Omental fat pad (tissue), 4 donors: ENCODE data around the gene FAM222B. TPM values are rescaled to one million over a fixed set of nuclear protein-coding genes. Genes with fewer than 3 reads are reported as not detected.

Experiments
- ATAC-seq: fragments of 150-250 bp; one replicate; pipeline ENCODE4 v1.9.1; 2016; ENCODE audit warnings: mild to moderate bottlenecking, moderate library complexity; ENCODE audit not compliant: low FRiP score
- DNase-seq: peaks from one replicate; pipeline ENCODE4 v3.0.0-alpha.2; 2019; ENCODE audit warnings: low spot score
- total RNA-seq, 4 donors: library from RNA; depleted of rRNA; stranded (reverse); fragments of >200 nt; gene quantifications; one replicate each; pipeline ENCODE4 v1.1.0, GENCODE V29; 2016
- TF ChIP-seq, protein P1 (sequence below), 3 donors: fragments of 450-650 bp; IDR thresholded peaks; one replicate each; pipeline ENCODE4 v1.5.1; 2016 to 2017; ENCODE audit warnings: antibody characterized with exemption in 3 of 3, mild to moderate bottlenecking in 3 of 3, moderate library complexity in 2 of 3

FAM222B gene
- 10 to 100 TPM; 12.2 to 19.0 (median 14.0) TPM for total RNA-seq

GRCh38 chr17:28842282-28843012, at the start of gene FAM222B:
TSS of gene FAM222B (minus strand) at chr17:28842790. CDS start at chr17:28766667, 76,123 bp downstream.
- peak; percentile 51 for DNase-seq
- TF ChIP-seq, protein P1, sequence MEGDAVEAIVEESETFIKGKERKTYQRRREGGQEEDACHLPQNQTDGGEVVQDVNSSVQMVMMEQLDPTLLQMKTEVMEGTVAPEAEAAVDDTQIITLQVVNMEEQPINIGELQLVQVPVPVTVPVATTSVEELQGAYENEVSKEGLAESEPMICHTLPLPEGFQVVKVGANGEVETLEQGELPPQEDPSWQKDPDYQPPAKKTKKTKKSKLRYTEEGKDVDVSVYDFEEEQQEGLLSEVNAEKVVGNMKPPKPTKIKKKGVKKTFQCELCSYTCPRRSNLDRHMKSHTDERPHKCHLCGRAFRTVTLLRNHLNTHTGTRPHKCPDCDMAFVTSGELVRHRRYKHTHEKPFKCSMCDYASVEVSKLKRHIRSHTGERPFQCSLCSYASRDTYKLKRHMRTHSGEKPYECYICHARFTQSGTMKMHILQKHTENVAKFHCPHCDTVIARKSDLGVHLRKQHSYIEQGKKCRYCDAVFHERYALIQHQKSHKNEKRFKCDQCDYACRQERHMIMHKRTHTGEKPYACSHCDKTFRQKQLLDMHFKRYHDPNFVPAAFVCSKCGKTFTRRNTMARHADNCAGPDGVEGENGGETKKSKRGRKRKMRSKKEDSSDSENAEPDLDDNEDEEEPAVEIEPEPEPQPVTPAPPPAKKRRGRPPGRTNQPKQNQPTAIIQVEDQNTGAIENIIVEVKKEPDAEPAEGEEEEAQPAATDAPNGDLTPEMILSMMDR (IDR thresholded peaks at IDR 0.05), result no peak
- ATAC-seq, result peak; percentile 96

DNA sequence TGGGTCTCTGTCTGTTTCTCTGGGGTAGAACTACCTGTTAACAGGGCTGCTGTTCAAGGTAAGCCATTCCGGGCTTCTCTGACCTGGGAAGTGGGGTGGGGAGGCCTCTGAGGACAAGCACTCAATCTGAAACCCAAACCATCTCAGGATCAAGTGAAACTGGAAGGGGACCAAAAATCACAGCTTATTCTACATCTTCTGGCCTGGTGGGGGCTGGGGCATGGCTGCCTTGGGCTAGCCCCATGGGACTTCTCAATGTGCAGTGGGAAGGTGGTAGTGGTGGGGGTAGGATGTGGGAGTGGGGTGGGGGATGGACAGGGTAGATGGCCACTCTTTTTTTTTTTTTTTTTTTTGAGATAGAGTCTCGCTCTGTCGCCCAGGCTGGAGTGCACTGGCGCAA, 49.4 kb upstream of the FAM222B start:
- DNase-seq (no peak), ATAC-seq (no peak)
- TF ChIP-seq, protein P1 (IDR thresholded peaks at IDR 0.05), result no peak

DNA sequence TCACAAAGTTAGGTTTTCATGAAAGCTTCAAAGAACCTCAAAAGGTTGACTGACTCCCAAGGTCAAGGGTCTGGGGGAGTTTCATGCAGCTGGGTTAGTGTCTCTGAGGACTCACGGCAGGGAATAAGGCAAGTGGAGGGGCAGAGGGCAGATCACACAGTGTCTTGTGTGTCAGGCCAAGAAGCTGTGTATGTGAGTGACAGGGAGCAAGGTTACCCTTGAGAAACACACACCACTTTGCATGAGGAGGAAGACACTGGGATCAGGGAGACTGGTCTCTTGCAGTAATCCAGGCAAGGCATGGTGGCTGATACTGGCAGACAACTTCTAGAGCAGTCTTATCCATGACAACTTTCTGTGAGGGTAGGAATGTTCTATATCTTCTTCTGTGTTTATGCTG, 48.6 kb upstream of the FAM222B start:
- DNase-seq (no peak), ATAC-seq (no peak)
- TF ChIP-seq, protein P1 (IDR thresholded peaks at IDR 0.05), result no peak

GRCh38 chr17:28889996-28890395, 47.4 kb upstream of the FAM222B start:
- ATAC-seq, result no peak
- DNase-seq, result no peak
- TF ChIP-seq, protein P1 (IDR thresholded peaks at IDR 0.05), result no peak

- no peak for ATAC-seq
- DNase-seq, result no peak
- TF ChIP-seq, protein P1 (IDR thresholded peaks at IDR 0.05), result no peak
These were observed 46.2 kb upstream of the FAM222B start for GRCh38 chr17:28888832-28889231.

DNA sequence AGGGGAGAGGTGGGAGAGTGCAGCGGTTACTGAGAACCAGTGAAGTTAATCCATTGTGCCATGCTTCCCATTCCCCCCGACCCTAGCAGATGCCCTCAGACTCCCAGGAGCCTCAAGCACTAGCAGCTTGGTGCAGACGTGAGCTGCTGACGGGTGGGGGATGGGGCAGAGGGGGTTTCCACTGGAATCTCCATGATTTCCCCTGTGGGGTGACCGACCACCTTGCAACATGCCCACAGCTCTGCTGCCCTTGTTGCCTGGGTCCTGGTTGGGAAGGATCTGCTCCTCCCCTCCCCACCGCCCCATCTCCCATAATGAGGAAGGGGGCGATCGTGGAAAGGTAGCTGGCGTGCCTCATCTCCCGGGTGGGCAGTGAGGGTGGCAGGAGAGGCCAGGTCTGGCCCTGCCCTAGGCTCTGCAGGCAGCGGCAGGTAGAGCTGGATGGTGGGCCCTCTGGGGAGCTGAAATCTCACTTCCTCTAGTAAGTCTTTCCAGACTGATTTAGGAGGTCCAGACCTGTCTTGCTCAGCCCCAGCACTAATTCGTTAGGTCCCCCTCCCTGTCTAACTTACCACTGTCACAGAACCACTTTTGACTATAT, 45.4 kb upstream of the FAM222B start:
- TF ChIP-seq, protein P1 (IDR thresholded peaks at IDR 0.05), result no peak
- DNase-seq (no peak), ATAC-seq (no peak)

GRCh38 chr17:28885951-28886350, 43.4 kb upstream of the FAM222B start:
- TF ChIP-seq, protein P1 (IDR thresholded peaks at IDR 0.05), result no peak
- DNase-seq, result no peak
- no peak for ATAC-seq
